Prostate gland (tissue), 2 donors: ENCODE data around the gene ZNF532.

Experiments used
- POLR2A ChIP-seq: fragments of 450-650 bp; IDR thresholded peaks from one replicate; pipeline ENCODE4 v1.6.1; 2016; ENCODE audit warnings: antibody characterized with exemption, mild to moderate bottlenecking
- POLR2AphosphoS5 ChIP-seq: sonication (generic); formaldehyde crosslinking; IDR thresholded peaks from one replicate; pipeline ENCODE4 v1.6.1; 2017; ENCODE audit warnings: antibody characterized with exemption
- TF ChIP-seq, protein P1 (sequence below), 4 experiments: fragments of 200-600 bp in 2 of 4; fragments of 450-650 bp in 2 of 4; sonication (generic) in 2 of 4; IDR thresholded peaks; 1 replicate in 3 of 4; 2 replicates in 1 of 4; pipeline ENCODE4 v1.5.1; 2016 to 2019; ENCODE audit warnings: antibody characterized with exemption in 4 of 4, mild to moderate bottlenecking in 2 of 4, moderate library complexity in 2 of 4

DNA sequence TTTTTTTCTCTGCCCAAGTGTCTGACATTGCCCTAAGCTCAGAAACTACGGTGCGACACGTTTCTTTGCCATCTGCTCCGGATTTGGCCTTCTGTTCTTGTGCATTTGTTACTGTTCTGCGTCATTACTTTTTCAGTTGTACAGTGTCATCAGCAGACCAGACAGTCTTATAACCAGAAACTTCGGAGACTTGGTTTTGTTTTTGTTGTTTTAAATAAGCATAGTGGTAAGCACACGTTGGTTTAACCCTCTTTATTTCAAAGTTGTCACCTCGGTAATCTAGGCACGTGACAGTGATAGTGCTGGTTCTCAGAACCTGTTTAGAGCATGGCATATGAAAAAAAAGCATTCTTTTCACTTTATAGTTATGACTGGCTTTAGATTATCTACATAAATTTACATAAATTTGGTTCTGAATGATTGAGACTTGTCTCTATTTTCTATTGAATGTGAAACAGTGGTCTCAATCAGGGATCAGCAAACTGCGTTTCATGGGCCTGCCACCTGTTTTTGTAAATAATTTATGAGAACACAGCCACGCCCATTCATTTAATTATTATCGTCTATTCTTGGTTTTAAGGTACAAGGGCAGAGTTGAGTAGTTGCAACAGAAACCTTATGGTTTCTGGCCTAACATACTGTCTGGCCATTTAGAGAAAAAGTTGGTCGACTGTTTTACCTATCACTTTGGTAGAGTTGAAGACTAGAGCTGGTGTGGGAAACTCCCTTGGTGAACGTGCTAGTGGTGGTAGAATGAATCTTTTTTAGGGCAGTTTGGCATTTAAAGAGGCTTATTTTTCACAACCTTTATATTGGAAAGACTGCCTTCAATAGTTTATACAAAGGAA lies 106.5 kb downstream of the ZNF532 start:
- TF ChIP-seq, protein P1, sequence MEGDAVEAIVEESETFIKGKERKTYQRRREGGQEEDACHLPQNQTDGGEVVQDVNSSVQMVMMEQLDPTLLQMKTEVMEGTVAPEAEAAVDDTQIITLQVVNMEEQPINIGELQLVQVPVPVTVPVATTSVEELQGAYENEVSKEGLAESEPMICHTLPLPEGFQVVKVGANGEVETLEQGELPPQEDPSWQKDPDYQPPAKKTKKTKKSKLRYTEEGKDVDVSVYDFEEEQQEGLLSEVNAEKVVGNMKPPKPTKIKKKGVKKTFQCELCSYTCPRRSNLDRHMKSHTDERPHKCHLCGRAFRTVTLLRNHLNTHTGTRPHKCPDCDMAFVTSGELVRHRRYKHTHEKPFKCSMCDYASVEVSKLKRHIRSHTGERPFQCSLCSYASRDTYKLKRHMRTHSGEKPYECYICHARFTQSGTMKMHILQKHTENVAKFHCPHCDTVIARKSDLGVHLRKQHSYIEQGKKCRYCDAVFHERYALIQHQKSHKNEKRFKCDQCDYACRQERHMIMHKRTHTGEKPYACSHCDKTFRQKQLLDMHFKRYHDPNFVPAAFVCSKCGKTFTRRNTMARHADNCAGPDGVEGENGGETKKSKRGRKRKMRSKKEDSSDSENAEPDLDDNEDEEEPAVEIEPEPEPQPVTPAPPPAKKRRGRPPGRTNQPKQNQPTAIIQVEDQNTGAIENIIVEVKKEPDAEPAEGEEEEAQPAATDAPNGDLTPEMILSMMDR (IDR thresholded peaks at IDR 0.05) = no peak
- TF ChIP-seq POLR2A (no peak), POLR2AphosphoS5 (no peak)
